ENCODE data around the gene ADCK2. TPM values are rescaled to one million over a fixed set of nuclear protein-coding genes. Genes with fewer than 3 reads are reported as not detected.
"Not testable (repeated sequence)": the region's sequence is repeated elsewhere in the genome, so short reads cannot be mapped to it uniquely, and the experiment has no call there.

ADCK2 gene
- total RNA-seq, 1 donor from 2014 or later, result 74.2 TPM

GRCh38 chr7:140639366-140640053 is 33.2 kb upstream of the ADCK2 start:
- FAIRE-seq, result no peak
- Histone ChIP-seq H3K4me3 (ENCODE audit: low read depth, low read length) (peak overlapping the region; percentile 20), H3K27me3 (ENCODE audit: control insufficient read depth, insufficient read depth, low read length) (peaks cover 25% of the 10 kb centered on the region), H3K36me3 (ENCODE audit: control insufficient read depth, insufficient read depth, low read length) (no peaks in the 10 kb centered on the region)
- no peak for TF ChIP-seq CTCF (IDR thresholded peaks at IDR 0.05; ENCODE audit: insufficient read depth, low read length, severe bottlenecking)
- no peak for DNase-seq (ENCODE audit: low read depth)

GRCh38 chr7:140640060-140640637 is 32.6 kb upstream of the ADCK2 start:
- FAIRE-seq (no peak), DNase-seq (ENCODE audit: low read depth) (no peak)
- peaks cover 25% of the 10 kb centered on the region for H3K27me3 ChIP-seq (ENCODE audit: control insufficient read depth, insufficient read depth, low read length)
- H3K36me3 ChIP-seq (ENCODE audit: control insufficient read depth, insufficient read depth, low read length), result no peaks in the 10 kb centered on the region
- peak overlapping the region; percentile 20 for H3K4me3 ChIP-seq (ENCODE audit: low read depth, low read length)
- TF ChIP-seq CTCF (IDR thresholded peaks at IDR 0.05; ENCODE audit: insufficient read depth, low read length, severe bottlenecking), result no peak

- Histone ChIP-seq H3K27me3 (ENCODE audit: control insufficient read depth, insufficient read depth, low read length) (peaks cover 25% of the 10 kb centered on the region), H3K36me3 (ENCODE audit: control insufficient read depth, insufficient read depth, low read length) (no peaks in the 10 kb centered on the region), H3K4me3 (ENCODE audit: low read depth, low read length) (peak within 1 kb of the TSS; percentile 20)
- TF ChIP-seq CTCF (IDR thresholded peaks at IDR 0.05; ENCODE audit: insufficient read depth, low read length, severe bottlenecking), result no peak
- FAIRE-seq, result no peak
- no peak for DNase-seq (ENCODE audit: low read depth)
These were observed 31.8 kb upstream of the ADCK2 start, which contains the start of gene DENND2A for GRCh38 chr7:140640727-140641523. DENND2A (minus strand) TSS chr7:140640813; CDS start chr7:140602397, 38,416 bp downstream.

- Histone ChIP-seq H3K4me3 (ENCODE audit: low read depth, low read length) (no peak overlapping the region), H3K36me3 (ENCODE audit: control insufficient read depth, insufficient read depth, low read length) (no peaks in the 10 kb centered on the region), H3K27me3 (ENCODE audit: control insufficient read depth, insufficient read depth, low read length) (peaks cover 24% of the 10 kb centered on the region)
- no peak for FAIRE-seq
- DNase-seq (ENCODE audit: low read depth), result no peak
- TF ChIP-seq CTCF (IDR thresholded peaks at IDR 0.05; ENCODE audit: insufficient read depth, low read length, severe bottlenecking), result no peak
These were observed 31.1 kb upstream of the ADCK2 start for GRCh38 chr7:140641524-140642195.

- H3K36me3 ChIP-seq (ENCODE audit: control insufficient read depth, insufficient read depth, low read length), result no peaks in the 10 kb centered on the region
- H3K4me3 ChIP-seq (ENCODE audit: low read depth, low read length), result no peak overlapping the region
- H3K27me3 ChIP-seq (ENCODE audit: control insufficient read depth, insufficient read depth, low read length), result peaks cover 21% of the 10 kb centered on the region
- no peak for DNase-seq (ENCODE audit: low read depth)
- no peak for FAIRE-seq
- no peak for TF ChIP-seq CTCF (IDR thresholded peaks at IDR 0.05; ENCODE audit: insufficient read depth, low read length, severe bottlenecking)
These were observed 29.3 kb upstream of the ADCK2 start for GRCh38 chr7:140643416-140643815.

GRCh38 chr7:140644761-140645160 is 28.0 kb upstream of the ADCK2 start:
- DNase-seq (ENCODE audit: low read depth); FAIRE-seq; H3K4me3 ChIP-seq (ENCODE audit: low read depth, low read length); H3K36me3 ChIP-seq (ENCODE audit: control insufficient read depth, insufficient read depth, low read length): not testable (repeated sequence)
- H3K27me3 ChIP-seq (ENCODE audit: control insufficient read depth, insufficient read depth, low read length), result peaks cover 12% of the 10 kb centered on the region
